ENCODE results near the gene FAM174C.

Gene FAM174C

DNA sequence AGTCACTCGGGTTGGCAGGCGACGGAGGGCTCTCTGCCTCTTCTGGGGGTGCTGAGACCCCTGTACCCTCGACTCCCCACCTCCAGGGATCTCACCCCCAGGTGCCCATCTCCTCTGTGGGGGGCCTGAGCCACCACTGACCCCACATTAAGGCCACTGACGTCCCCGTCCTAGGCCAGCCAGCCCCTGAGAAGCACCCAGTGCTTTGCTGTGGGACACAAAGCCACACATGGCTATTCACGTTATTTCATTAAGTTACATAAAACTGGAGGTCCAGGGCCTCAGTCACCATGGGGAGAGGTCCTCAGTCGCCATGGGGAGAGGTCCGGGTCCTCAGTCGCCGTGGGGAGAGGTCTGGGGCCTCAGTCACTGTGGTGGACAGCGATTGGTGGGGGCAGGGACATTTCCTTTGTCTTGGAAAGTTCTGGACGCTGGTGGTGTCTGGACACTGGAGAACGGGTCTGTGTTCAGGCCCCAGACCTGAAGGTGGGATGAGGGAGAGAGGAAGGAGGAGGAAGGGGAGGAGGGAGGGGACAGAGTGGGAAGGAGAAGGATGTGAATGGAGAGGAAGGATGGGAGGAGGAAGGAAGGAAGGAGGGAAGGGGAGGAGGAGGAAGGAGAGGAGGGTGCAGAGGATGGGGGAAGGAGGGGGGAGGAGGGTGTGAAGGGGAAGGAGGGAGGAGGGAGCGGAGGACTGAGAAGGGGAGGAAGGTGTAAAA, 6.4 kb downstream of the FAM174C start:
- Histone ChIP-seq H3K9ac (ENCODE audit: low read length) (no peak overlapping the region), H3K4me2 (ENCODE audit: low read depth, low read length, poor library complexity, severe bottlenecking) (no peak overlapping the region)
- TF ChIP-seq EZH2phosphoT487 (conservative IDR thresholded peaks at IDR 0.05; ENCODE audit: low read length): no peak
- TF ChIP-seq, protein P1, sequence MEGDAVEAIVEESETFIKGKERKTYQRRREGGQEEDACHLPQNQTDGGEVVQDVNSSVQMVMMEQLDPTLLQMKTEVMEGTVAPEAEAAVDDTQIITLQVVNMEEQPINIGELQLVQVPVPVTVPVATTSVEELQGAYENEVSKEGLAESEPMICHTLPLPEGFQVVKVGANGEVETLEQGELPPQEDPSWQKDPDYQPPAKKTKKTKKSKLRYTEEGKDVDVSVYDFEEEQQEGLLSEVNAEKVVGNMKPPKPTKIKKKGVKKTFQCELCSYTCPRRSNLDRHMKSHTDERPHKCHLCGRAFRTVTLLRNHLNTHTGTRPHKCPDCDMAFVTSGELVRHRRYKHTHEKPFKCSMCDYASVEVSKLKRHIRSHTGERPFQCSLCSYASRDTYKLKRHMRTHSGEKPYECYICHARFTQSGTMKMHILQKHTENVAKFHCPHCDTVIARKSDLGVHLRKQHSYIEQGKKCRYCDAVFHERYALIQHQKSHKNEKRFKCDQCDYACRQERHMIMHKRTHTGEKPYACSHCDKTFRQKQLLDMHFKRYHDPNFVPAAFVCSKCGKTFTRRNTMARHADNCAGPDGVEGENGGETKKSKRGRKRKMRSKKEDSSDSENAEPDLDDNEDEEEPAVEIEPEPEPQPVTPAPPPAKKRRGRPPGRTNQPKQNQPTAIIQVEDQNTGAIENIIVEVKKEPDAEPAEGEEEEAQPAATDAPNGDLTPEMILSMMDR (IDR thresholded peaks at IDR 0.05; ENCODE audit: insufficient read depth, low read length, poor library complexity, severe bottlenecking): no peak

DNA sequence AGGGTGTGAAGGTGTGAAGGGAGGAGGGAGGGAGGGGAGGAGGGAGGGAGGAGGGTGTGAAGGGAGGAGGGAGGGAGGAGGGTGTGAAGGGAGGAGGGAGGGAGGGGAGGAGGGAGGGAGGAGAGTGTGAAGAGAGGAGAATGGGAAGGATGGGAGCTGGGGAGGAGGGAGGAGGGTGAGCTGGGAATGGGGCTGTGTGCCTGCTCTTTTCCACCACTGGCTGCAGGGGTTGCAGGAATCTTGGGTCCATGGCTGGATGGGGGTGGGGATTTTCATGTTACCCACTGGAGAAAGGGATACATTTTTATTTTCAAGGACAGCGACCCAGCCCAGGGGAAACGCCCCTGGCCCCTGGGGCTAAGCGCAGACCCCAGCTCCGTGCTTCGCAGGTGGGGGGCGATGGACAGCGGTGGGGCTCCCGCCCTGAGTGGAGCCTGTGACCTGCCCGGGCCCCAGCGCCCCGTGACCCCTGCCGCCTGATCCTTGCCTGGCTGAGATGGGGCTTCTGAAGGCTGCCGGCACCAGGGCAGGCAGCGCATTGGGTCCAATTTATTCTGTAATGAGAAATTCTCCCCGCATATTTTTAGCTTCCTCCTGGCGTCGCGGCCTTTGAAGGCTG, 7.4 kb downstream of the FAM174C start:
- Histone ChIP-seq H3K27ac (ENCODE audit: low read depth, low read length) (no peak overlapping the region), H3K36me3 (ENCODE audit: low read length) (no peaks in the 10 kb centered on the region), H3K79me2 (ENCODE audit: insufficient read depth, low read length) (no peaks in the 10 kb centered on the region), H3F3A (ENCODE audit: insufficient read depth) (no peaks in the 10 kb centered on the region), H3K4me2 (ENCODE audit: low read depth, low read length, poor library complexity, severe bottlenecking) (no peak overlapping the region), H2AFZ (ENCODE audit: low read depth, low read length, severe bottlenecking) (no peak overlapping the region), H4K20me1 (ENCODE audit: low read depth, low read length) (no peaks in the 10 kb centered on the region), H3K9me2 (replicated peaks; ENCODE audit: insufficient read depth, low read length) (no peaks in the 10 kb centered on the region), H3K27me3 (ENCODE audit: low read length) (no peaks in the 10 kb centered on the region), H3K9ac (ENCODE audit: low read length) (no peak overlapping the region), H3K4me3 (ENCODE audit: insufficient read depth, low read length, poor library complexity, severe bottlenecking) (no peak overlapping the region), H3K9me3 (ENCODE audit: insufficient read depth, low read length) (no peaks in the 10 kb centered on the region)
- TF ChIP-seq EZH2phosphoT487 (conservative IDR thresholded peaks at IDR 0.05; ENCODE audit: low read length): no peak
- TF ChIP-seq, protein P1 (IDR thresholded peaks at IDR 0.05; ENCODE audit: insufficient read depth, low read length, poor library complexity, severe bottlenecking): no peak

More for the DNA sequence above, 6.4 kb downstream of the FAM174C start:
- Histone ChIP-seq H3K9me3 (ENCODE audit: insufficient read depth, low read length) (no peaks in the 10 kb centered on the region), H3K9me2 (replicated peaks; ENCODE audit: insufficient read depth, low read length) (no peaks in the 10 kb centered on the region), H3K27ac (ENCODE audit: low read depth, low read length) (no peak overlapping the region), H3K36me3 (ENCODE audit: low read length) (no peaks in the 10 kb centered on the region), H3K27me3 (ENCODE audit: low read length) (no peaks in the 10 kb centered on the region), H3K4me3 (ENCODE audit: insufficient read depth, low read length, poor library complexity, severe bottlenecking) (no peak overlapping the region), H4K20me1 (ENCODE audit: low read depth, low read length) (no peaks in the 10 kb centered on the region), H3K79me2 (ENCODE audit: insufficient read depth, low read length) (no peaks in the 10 kb centered on the region), H3F3A (ENCODE audit: insufficient read depth) (peaks cover 5% of the 10 kb centered on the region; the same call in 1 of the 2 replicates), H2AFZ (ENCODE audit: low read depth, low read length, severe bottlenecking) (no peak overlapping the region)

DNA sequence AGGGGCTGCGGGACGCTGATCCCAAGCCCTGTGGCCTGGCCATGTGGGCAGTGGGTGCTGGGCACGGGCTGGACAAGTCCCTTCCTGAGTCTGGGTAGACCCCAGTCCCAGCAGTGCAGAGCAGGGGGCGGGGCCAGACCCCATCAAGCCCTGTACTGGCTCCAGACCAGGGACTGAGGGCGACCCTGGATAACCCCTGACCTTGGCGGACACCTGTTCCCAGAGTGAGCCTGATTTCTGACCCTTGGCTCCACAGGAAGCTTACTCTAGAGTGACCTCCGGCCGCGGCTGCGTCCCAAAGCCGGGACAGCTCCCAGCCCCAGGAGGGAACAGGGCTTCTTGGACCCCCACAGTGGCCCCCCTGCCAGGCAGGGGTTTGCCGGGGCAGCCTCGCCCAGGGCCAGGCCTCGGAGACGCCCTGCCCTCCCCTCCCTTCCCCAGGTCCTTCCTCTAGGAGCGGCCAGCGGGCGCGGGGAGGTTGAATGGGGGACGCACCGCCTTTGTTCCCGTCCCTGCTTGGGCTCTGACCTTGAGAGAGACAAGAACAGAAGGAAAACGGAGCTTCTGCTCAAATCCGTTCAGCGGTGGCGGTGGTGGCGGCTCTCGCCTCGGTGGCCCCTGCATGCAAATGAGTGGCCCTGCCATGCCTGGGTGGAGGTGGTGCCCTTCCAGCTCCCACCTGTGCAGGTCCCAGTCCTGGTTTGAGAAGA, 8.0 kb downstream of the FAM174C start:
- H3K79me2 ChIP-seq (ENCODE audit: insufficient read depth, low read length): no peaks in the 10 kb centered on the region
- H4K20me1 ChIP-seq (ENCODE audit: low read depth, low read length): no peaks in the 10 kb centered on the region
- H3K9me3 ChIP-seq (ENCODE audit: insufficient read depth, low read length): no peaks in the 10 kb centered on the region
- no peaks in the 10 kb centered on the region for H3K36me3 ChIP-seq (ENCODE audit: low read length)
- H3K4me2 ChIP-seq (ENCODE audit: low read depth, low read length, poor library complexity, severe bottlenecking): no peak overlapping the region
- H3K4me3 ChIP-seq (ENCODE audit: insufficient read depth, low read length, poor library complexity, severe bottlenecking): no peak overlapping the region
- no peaks in the 10 kb centered on the region for H3K9me2 ChIP-seq (replicated peaks; ENCODE audit: insufficient read depth, low read length)
- H3F3A ChIP-seq (ENCODE audit: insufficient read depth): no peaks in the 10 kb centered on the region
- H2AFZ ChIP-seq (ENCODE audit: low read depth, low read length, severe bottlenecking): no peak overlapping the region
- H3K27ac ChIP-seq (ENCODE audit: low read depth, low read length): no peak overlapping the region
- no peak for TF ChIP-seq EZH2phosphoT487 (conservative IDR thresholded peaks at IDR 0.05; ENCODE audit: low read length)
- TF ChIP-seq, protein P1 (IDR thresholded peaks at IDR 0.05; ENCODE audit: insufficient read depth, low read length, poor library complexity, severe bottlenecking): no peak
- no peaks in the 10 kb centered on the region for H3K27me3 ChIP-seq (ENCODE audit: low read length)
- no peak overlapping the region for H3K9ac ChIP-seq (ENCODE audit: low read length)
